ENCODE data around the gene TMEM151B.
"Not testable (repeated sequence)": the region's sequence is repeated elsewhere in the genome, so short reads cannot be mapped to it uniquely, and the experiment has no call there.

Gene TMEM151B

GRCh38 chr6:44339763-44340625, 69.7 kb downstream of the TMEM151B start:
- DNase-seq, result no peak

GRCh38 chr6:44341095-44341890, 71.0 kb downstream of the TMEM151B start:
- no peak for DNase-seq

- no peak for DNase-seq
These were observed 71.8 kb downstream of the TMEM151B start for GRCh38 chr6:44342052-44342451.

GRCh38 chr6:44342489-44342888, 72.2 kb downstream of the TMEM151B start, which contains the start of gene SPATS1:
TSS of gene SPATS1 (plus strand) at chr6:44342650. CDS start at chr6:44343096, 446 bp downstream.
- no peak for DNase-seq

- not testable (repeated sequence) for DNase-seq
These were observed 76.6 kb downstream of the TMEM151B start for GRCh38 chr6:44346818-44347217.

- no peak for DNase-seq
These were observed 79.8 kb downstream of the TMEM151B start for GRCh38 chr6:44349904-44350649.

GRCh38 chr6:44350650-44350994, 80.4 kb downstream of the TMEM151B start:
- DNase-seq, result not testable (repeated sequence)

GRCh38 chr6:44352259-44352658, 82.0 kb downstream of the TMEM151B start:
- DNase-seq, result no peak

GRCh38 chr6:44353336-44353735, 83.1 kb downstream of the TMEM151B start:
- no peak for DNase-seq

GRCh38 chr6:44355640-44356039, 85.4 kb downstream of the TMEM151B start:
- DNase-seq, result no peak

GRCh38 chr6:44356487-44356886, 86.2 kb downstream of the TMEM151B start:
- no peak for DNase-seq

Measured in NCI-H446 treated with DMSO at 0.1 percent for 48 hours (cell line).